BLaER1 (cell line): ENCODE results near the gene MSANTD4.
"Not testable (repeated sequence)": the region's sequence is repeated elsewhere in the genome, so short reads cannot be mapped to it uniquely, and the experiment has no call there.

Experiments used
- H3K27ac ChIP-seq: shearing (Covaris generic); formaldehyde crosslinking; 2 replicates; pipeline ENCODE4 v1.8.1; 2022
- H3K27me3 ChIP-seq: shearing (Covaris generic); formaldehyde crosslinking; 2 replicates; pipeline ENCODE4 v1.8.1; 2022
- H3K36me3 ChIP-seq: shearing (Covaris generic); formaldehyde crosslinking; 2 replicates; pipeline ENCODE4 v1.8.1; 2022
- H3K4me1 ChIP-seq: shearing (Covaris generic); formaldehyde crosslinking; 2 replicates; pipeline ENCODE4 v1.8.1; 2022
- H3K4me2 ChIP-seq: shearing (Covaris generic); formaldehyde crosslinking; 2 replicates; pipeline ENCODE4 v1.8.1; 2022
- H3K4me3 ChIP-seq: shearing (Covaris generic); formaldehyde crosslinking; 2 replicates; pipeline ENCODE4 v1.8.1; 2022
- H3K9ac ChIP-seq: shearing (Covaris generic); formaldehyde crosslinking; 2 replicates; pipeline ENCODE4 v1.8.1; 2022
- H3K9me3 ChIP-seq: shearing (Covaris generic); formaldehyde crosslinking; 2 replicates; pipeline ENCODE4 v1.8.1; 2022
- H4K20me1 ChIP-seq: shearing (Covaris generic); formaldehyde crosslinking; 2 replicates; pipeline ENCODE4 v1.8.1; 2022
- Cebpa-rat ChIP-seq: shearing (Covaris generic); IDR thresholded peaks from 2 replicates; pipeline ENCODE4 v1.8.1; 2022

MSANTD4 gene

GRCh38 chr11:106021967-106022794 is at the start of gene MSANTD4:
Gene MSANTD4 (minus strand): TSS chr11:106022240. CDS start chr11:106010917, 11,323 bp downstream.
- TF ChIP-seq Cebpa-rat: no peak
- Histone ChIP-seq H3K9me3 (no peaks in the 10 kb centered on the region; the same call in 1 of the 2 replicates), H3K36me3 (peaks cover 4% of the 10 kb centered on the region; the same call in 1 of the 2 replicates), H3K9ac (peak within 1 kb of the TSS; percentile 83), H3K27me3 (no peaks in the 10 kb centered on the region), H3K4me3 (peak within 1 kb of the TSS; percentile 91), H4K20me1 (peaks cover 10% of the 10 kb centered on the region; the same call in 1 of the 2 replicates), H3K27ac (peak within 1 kb of the TSS; percentile 81), H3K4me2 (peak within 1 kb of the TSS; percentile 86), H3K4me1 (peaks cover 22% of the 10 kb centered on the region)

- peak; percentile 32; the same call in 1 of the 2 replicates for TF ChIP-seq Cebpa-rat
Measured at GRCh38 chr11:106070606-106071005, 48.6 kb upstream of the MSANTD4 start.

GRCh38 chr11:106063009-106063408 is 41.0 kb upstream of the MSANTD4 start:
- H4K20me1 ChIP-seq: no peaks in the 10 kb centered on the region
- H3K4me2 ChIP-seq: no peak overlapping the region
- TF ChIP-seq Cebpa-rat: no peak

More at GRCh38 chr11:106070606-106071005, 48.6 kb upstream of the MSANTD4 start:
- Histone ChIP-seq H3K36me3 (no peaks in the 10 kb centered on the region), H3K27ac (no peak overlapping the region), H3K9ac (no peak overlapping the region), H3K4me1 (peaks cover 2% of the 10 kb centered on the region; the same call in 1 of the 2 replicates), H3K4me3 (no peak overlapping the region), H3K9me3 (no peaks in the 10 kb centered on the region), H3K27me3 (no peaks in the 10 kb centered on the region), H3K4me2 (no peak overlapping the region), H4K20me1 (no peaks in the 10 kb centered on the region)

GRCh38 chr11:106061954-106062949 is 40.2 kb upstream of the MSANTD4 start:
- no peak for TF ChIP-seq Cebpa-rat
- H3K4me3 ChIP-seq: no peak overlapping the region
- no peaks in the 10 kb centered on the region for H4K20me1 ChIP-seq
- H3K9me3 ChIP-seq: peaks cover 6% of the 10 kb centered on the region; the same call in 1 of the 2 replicates
- no peak overlapping the region for H3K9ac ChIP-seq
- H3K4me2 ChIP-seq: no peak overlapping the region
- no peaks in the 10 kb centered on the region for H3K4me1 ChIP-seq
- H3K27me3 ChIP-seq: no peaks in the 10 kb centered on the region
- no peak overlapping the region for H3K27ac ChIP-seq
- H3K36me3 ChIP-seq: 0 out of 2 replicates have a peak, but pooled peaks cover 5% of the 10 kb centered on the region

More at GRCh38 chr11:106063009-106063408, 41.0 kb upstream of the MSANTD4 start:
- H3K9ac ChIP-seq: no peak overlapping the region
- peaks cover 6% of the 10 kb centered on the region; the same call in 1 of the 2 replicates for H3K9me3 ChIP-seq
- H3K4me3 ChIP-seq: no peak overlapping the region
- H3K36me3 ChIP-seq: 0 out of 2 replicates have a peak, but pooled peaks cover 5% of the 10 kb centered on the region
- H3K4me1 ChIP-seq: no peaks in the 10 kb centered on the region
- no peaks in the 10 kb centered on the region for H3K27me3 ChIP-seq
- no peak overlapping the region for H3K27ac ChIP-seq

- Histone ChIP-seq H3K4me1 (no peaks in the 10 kb centered on the region), H3K36me3 (0 out of 2 replicates have a peak, but pooled peaks cover 5% of the 10 kb centered on the region), H3K27me3 (no peaks in the 10 kb centered on the region), H3K4me3 (no peak overlapping the region), H3K27ac (no peak overlapping the region), H3K4me2 (no peak overlapping the region), H3K9ac (no peak overlapping the region), H3K9me3 (peaks cover 6% of the 10 kb centered on the region; the same call in 1 of the 2 replicates), H4K20me1 (no peaks in the 10 kb centered on the region)
- no peak for TF ChIP-seq Cebpa-rat
Measured at GRCh38 chr11:106061249-106061784, 39.3 kb upstream of the MSANTD4 start.

- Histone ChIP-seq H3K27ac (no peak overlapping the region), H3K4me1 (no peaks in the 10 kb centered on the region), H3K4me3 (no peak overlapping the region), H3K27me3 (no peaks in the 10 kb centered on the region), H3K9me3 (peaks cover 6% of the 10 kb centered on the region; the same call in 1 of the 2 replicates), H3K36me3 (0 out of 2 replicates have a peak, but pooled peaks cover 5% of the 10 kb centered on the region), H3K9ac (no peak overlapping the region), H4K20me1 (no peaks in the 10 kb centered on the region), H3K4me2 (no peak overlapping the region)
- TF ChIP-seq Cebpa-rat: no peak
Measured at GRCh38 chr11:106059617-106060016, 37.6 kb upstream of the MSANTD4 start.

GRCh38 chr11:106058377-106058776 is 36.3 kb upstream of the MSANTD4 start:
- not testable (repeated sequence) for H4K20me1 ChIP-seq, H3K9ac ChIP-seq, H3K4me3 ChIP-seq, H3K27ac ChIP-seq, H3K4me1 ChIP-seq, H3K4me2 ChIP-seq, H3K9me3 ChIP-seq, H3K27me3 ChIP-seq, H3K36me3 ChIP-seq

- TF ChIP-seq Cebpa-rat: no peak
- Histone ChIP-seq H3K4me3 (no peak overlapping the region), H3K27me3 (no peaks in the 10 kb centered on the region), H3K9ac (no peak overlapping the region), H3K9me3 (no peaks in the 10 kb centered on the region), H3K36me3 (no peaks in the 10 kb centered on the region), H3K4me2 (no peak overlapping the region), H4K20me1 (no peaks in the 10 kb centered on the region), H3K4me1 (no peaks in the 10 kb centered on the region), H3K27ac (no peak overlapping the region)
Measured at GRCh38 chr11:106051103-106051502, 29.1 kb upstream of the MSANTD4 start.
